PC-3 (cell line): ENCODE measurements around the gene GRIN2A. TPM values are rescaled to one million over a fixed set of nuclear protein-coding genes. Genes with fewer than 3 reads are reported as not detected.

Experiments used
- ATAC-seq: fragments of 200-7000 bp; cut with Tn5 transposase; 2 replicates; pipeline ENCODE4 v1.9.1; 2020; ENCODE audit warnings: mild to moderate bottlenecking, moderate library complexity
- BruUV-seq: library from RNA; stranded (reverse); fragments of 400-500 nt; replicated peaks from 2 replicates; lab custom pipeline; 2021; lab: Mats Ljungman, UMichigan
- CTCF ChIA-PET: fragments of 300-600 bp; sonication (Branson Sonifier 250); formaldehyde crosslinking; loops from one replicate; lab custom pipeline; 2022; ENCODE audit warnings: antibody characterized with exemption; lab: Charles Lee
- POLR2A ChIA-PET: fragments of 300-600 bp; sonication (Branson Sonifier 250); formaldehyde crosslinking; loops from one replicate; lab custom pipeline; 2022; ENCODE audit warnings: antibody characterized with exemption; ENCODE audit not compliant: unreplicated experiment; lab: Charles Lee
- DNase-seq: peaks from one replicate; pipeline ENCODE4 v3.0.0-alpha.2; 2015
- H2AFZ ChIP-seq: fragments of 300-600 bp; sonication (generic); 2 replicates; pipeline ENCODE4 v1.6.0; 2016; ENCODE audit warnings: antibody characterized with exemption, low read length
- H3F3A ChIP-seq: fragments of 300-600 bp; sonication (generic); one replicate; pipeline ENCODE4 v1.6.0; 2017; ENCODE audit warnings: antibody characterized with exemption, low read length, control low read depth, mild to moderate bottlenecking; ENCODE audit not compliant: unreplicated experiment
- H3K27ac ChIP-seq: fragments of 300-600 bp; sonication (generic); 2 replicates; pipeline ENCODE4 v1.5.1; 2016; ENCODE audit warnings: mild to moderate bottlenecking, low read length
- H3K27me3 ChIP-seq: fragments of 300-600 bp; sonication (generic); 2 replicates; pipeline ENCODE4 v1.6.1; 2016; ENCODE audit warnings: low read length, mixed read lengths
- H3K36me3 ChIP-seq: fragments of 300-600 bp; sonication (generic); 2 replicates; pipeline ENCODE4 v1.6.1; 2016; ENCODE audit warnings: low read depth, mixed run types, low read length, mixed read lengths
- H3K4me1 ChIP-seq: fragments of 300-600 bp; sonication (generic); 2 replicates; pipeline ENCODE4 v1.5.1; 2016; ENCODE audit warnings: low read length; ENCODE audit not compliant: insufficient read depth
- H3K4me2 ChIP-seq: fragments of 300-600 bp; sonication (generic); 2 replicates; pipeline ENCODE4 v1.6.0; 2016; ENCODE audit warnings: low read length
- H3K4me3 ChIP-seq: fragments of 300-600 bp; sonication (generic); 2 replicates; pipeline ENCODE4 v1.5.1; 2016; ENCODE audit warnings: mild to moderate bottlenecking, low read length, mixed read lengths
- H3K79me2 ChIP-seq: fragments of 300-600 bp; sonication (generic); 2 replicates; pipeline ENCODE4 v1.6.1; 2017; ENCODE audit warnings: low read length, mixed read lengths
- H3K9ac ChIP-seq: fragments of 300-600 bp; sonication (generic); 2 replicates; pipeline ENCODE4 v1.6.0; 2016; ENCODE audit warnings: mild to moderate bottlenecking, low read length
- H3K9me2 ChIP-seq: fragments of 300-600 bp; sonication (generic); replicated peaks from 2 replicates; pipeline ENCODE4 v1.6.1; 2016; ENCODE audit warnings: mixed run types, low read length, mixed read lengths
- H3K9me3 ChIP-seq: fragments of 300-600 bp; sonication (generic); 2 replicates; pipeline ENCODE4 v1.6.1; 2016; ENCODE audit warnings: low read length, mixed read lengths
- H4K20me1 ChIP-seq: fragments of 300-600 bp; sonication (generic); 2 replicates; pipeline ENCODE4 v1.6.1; 2016; ENCODE audit warnings: low read length, mixed read lengths
- EZH2 ChIP-seq: fragments of 300-600 bp; sonication (generic); IDR thresholded peaks from one replicate; pipeline ENCODE4 v1.6.1; 2017; ENCODE audit warnings: antibody characterized with exemption, mild to moderate bottlenecking, low read length; ENCODE audit not compliant: unreplicated experiment
- EZH2phosphoT487 ChIP-seq: fragments of 300-600 bp; sonication (generic); IDR thresholded peaks from 2 replicates; pipeline ENCODE4 v1.6.1; 2018; ENCODE audit warnings: mild to moderate bottlenecking, antibody characterized with exemption, low read length, borderline replicate concordance
- intact Hi-C: fragments of 100-400 bp; cut with micrococcal nuclease; formaldehyde crosslinking; loops from 2 replicates; pipeline ENCODE4 v1.9.0; 2023
- total RNA-seq: library from RNA; depleted of rRNA; stranded (reverse); fragments of >200 nt; gene quantifications from 2 replicates; pipeline ENCODE4 v1.2.3, GENCODE V29; 2014
- TF ChIP-seq, protein P1 (sequence below): fragments of 300-600 bp; sonication (generic); conservative IDR thresholded peaks from 2 replicates; pipeline ENCODE4 v1.5.1; 2017; ENCODE audit warnings: antibody characterized with exemption, low read depth, mild to moderate bottlenecking, low read length

Gene GRIN2A
- total RNA-seq, 1 experiment from 2014 or later: 0.04 TPM

- Histone ChIP-seq H2AFZ (no peak overlapping the region), H3K27ac (no peak overlapping the region), H3K36me3 (no peaks in the 10 kb centered on the region), H3K4me2 (no peak overlapping the region), H3K79me2 (no peaks in the 10 kb centered on the region), H3K9me2 (no peaks in the 10 kb centered on the region), H3K4me1 (no peaks in the 10 kb centered on the region), H3K9ac (no peak overlapping the region), H3K4me3 (no peak overlapping the region), H3K27me3 (peaks cover 4% of the 10 kb centered on the region; the same call in 1 of the 2 replicates), H3K9me3 (no peaks in the 10 kb centered on the region), H3F3A (no peaks in the 10 kb centered on the region), H4K20me1 (no peaks in the 10 kb centered on the region)
- no TSS peak for BruUV-seq
- POLR2A ChIA-PET: no interaction called here
- TF ChIP-seq, protein P1, sequence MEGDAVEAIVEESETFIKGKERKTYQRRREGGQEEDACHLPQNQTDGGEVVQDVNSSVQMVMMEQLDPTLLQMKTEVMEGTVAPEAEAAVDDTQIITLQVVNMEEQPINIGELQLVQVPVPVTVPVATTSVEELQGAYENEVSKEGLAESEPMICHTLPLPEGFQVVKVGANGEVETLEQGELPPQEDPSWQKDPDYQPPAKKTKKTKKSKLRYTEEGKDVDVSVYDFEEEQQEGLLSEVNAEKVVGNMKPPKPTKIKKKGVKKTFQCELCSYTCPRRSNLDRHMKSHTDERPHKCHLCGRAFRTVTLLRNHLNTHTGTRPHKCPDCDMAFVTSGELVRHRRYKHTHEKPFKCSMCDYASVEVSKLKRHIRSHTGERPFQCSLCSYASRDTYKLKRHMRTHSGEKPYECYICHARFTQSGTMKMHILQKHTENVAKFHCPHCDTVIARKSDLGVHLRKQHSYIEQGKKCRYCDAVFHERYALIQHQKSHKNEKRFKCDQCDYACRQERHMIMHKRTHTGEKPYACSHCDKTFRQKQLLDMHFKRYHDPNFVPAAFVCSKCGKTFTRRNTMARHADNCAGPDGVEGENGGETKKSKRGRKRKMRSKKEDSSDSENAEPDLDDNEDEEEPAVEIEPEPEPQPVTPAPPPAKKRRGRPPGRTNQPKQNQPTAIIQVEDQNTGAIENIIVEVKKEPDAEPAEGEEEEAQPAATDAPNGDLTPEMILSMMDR: no peak
- TF ChIP-seq EZH2 (no peak), EZH2phosphoT487 (no peak)
- intact Hi-C loops: no loop called here
- ATAC-seq (no peak), DNase-seq (no peak)
- CTCF ChIA-PET: no interaction called here
These were observed 31.3 kb downstream of the GRIN2A start for GRCh38 chr16:10150906-10151305.

- BruUV-seq: no TSS peak
- TF ChIP-seq, protein P1: no peak
- TF ChIP-seq EZH2 (no peak), EZH2phosphoT487 (no peak)
- Histone ChIP-seq H2AFZ (no peak overlapping the region), H3K9ac (no peak overlapping the region), H3K27me3 (peaks cover 27% of the 10 kb centered on the region), H4K20me1 (no peaks in the 10 kb centered on the region), H3K9me2 (no peaks in the 10 kb centered on the region), H3K27ac (no peak overlapping the region), H3K4me3 (no peak overlapping the region), H3K9me3 (no peaks in the 10 kb centered on the region), H3F3A (no peaks in the 10 kb centered on the region), H3K36me3 (no peaks in the 10 kb centered on the region), H3K4me2 (no peak overlapping the region), H3K79me2 (no peaks in the 10 kb centered on the region), H3K4me1 (no peaks in the 10 kb centered on the region)
- ATAC-seq (no peak), DNase-seq (no peak)
- ChIA-PET POLR2A (no interaction called here), CTCF (no interaction called here)
- intact Hi-C loops: no loop called here
These were observed 36.6 kb downstream of the GRIN2A start for GRCh38 chr16:10145542-10146035.

- H3K9me2 ChIP-seq: no peaks in the 10 kb centered on the region
- H3K36me3 ChIP-seq: no peaks in the 10 kb centered on the region
- H3K4me2 ChIP-seq: no peak overlapping the region
- no peaks in the 10 kb centered on the region for H3F3A ChIP-seq
- no peak for ATAC-seq
- no peaks in the 10 kb centered on the region for H3K79me2 ChIP-seq
- intact Hi-C loops: no loop called here
- no TSS peak for BruUV-seq
- H3K9me3 ChIP-seq: no peaks in the 10 kb centered on the region
- DNase-seq: no peak
- no peaks in the 10 kb centered on the region for H4K20me1 ChIP-seq
- H3K9ac ChIP-seq: no peak overlapping the region
- H3K4me3 ChIP-seq: no peak overlapping the region
- H3K27ac ChIP-seq: no peak overlapping the region
- no peak overlapping the region for H2AFZ ChIP-seq
- TF ChIP-seq, protein P1: no peak
- CTCF ChIA-PET: interaction anchor here (0.6 kb wide), 1 partner anchor 14 kb away, joined by 3 read pairs; no protein-coding TSS in a partner anchor
- POLR2A ChIA-PET: no interaction called here
- H3K4me1 ChIP-seq: no peaks in the 10 kb centered on the region
- peaks cover 23% of the 10 kb centered on the region for H3K27me3 ChIP-seq
These were observed 40.6 kb downstream of the GRIN2A start for GRCh38 chr16:10141671-10142070.
